ENCODE data around the gene FUT2. TPM values are rescaled to one million over a fixed set of nuclear protein-coding genes. Genes with fewer than 3 reads are reported as not detected.

FUT2 gene
- total and polyA plus RNA-seq, 2 donors (not counting 1 experiment from before 2014, with no cell fraction given): under 0.01 TPM; not detected in 1

GRCh38 chr19:48745208-48745995, 49.6 kb downstream of the FUT2 start:
- peak; percentile 52 to 56 for DNase-seq (ENCODE audit: low read depth in 2 of 2)
- H2AFZ ChIP-seq (ENCODE audit: low read length): no peak overlapping the region

DNA sequence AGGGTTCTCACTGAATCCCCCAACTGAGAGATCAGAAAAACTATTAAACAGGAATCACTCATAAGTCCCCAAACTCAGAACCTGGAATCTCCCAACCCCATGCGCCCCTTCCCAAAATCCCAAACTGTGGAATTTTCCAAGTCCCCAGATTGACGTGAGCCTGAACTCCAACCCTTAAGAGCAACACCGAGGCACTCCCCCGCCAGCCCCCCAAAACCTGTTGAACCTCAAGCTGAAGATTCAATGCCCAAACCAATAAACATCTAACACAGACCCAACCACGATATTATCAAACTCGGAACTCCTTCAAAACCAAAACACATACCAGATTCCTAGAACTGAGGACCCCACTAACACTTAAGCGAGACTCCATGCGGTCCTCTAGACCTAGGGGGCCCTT, 50.3 kb downstream of the FUT2 start:
- Histone ChIP-seq H3K27ac (ENCODE audit: insufficient read depth, low read length) (no peak overlapping the region), H3K4me2 (ENCODE audit: extremely low read depth, insufficient read depth, low read length) (no peak overlapping the region), H3K36me3 (ENCODE audit: control insufficient read depth, insufficient read depth, low read length) (no peaks in the 10 kb centered on the region), H3K9ac (ENCODE audit: insufficient read depth, low read length) (no peak overlapping the region), H3K4me1 (ENCODE audit: control insufficient read depth, extremely low read depth, insufficient read depth, low read length) (no peaks in the 10 kb centered on the region), H4K20me1 (ENCODE audit: control insufficient read depth, extremely low read depth, insufficient read depth, low read length) (no peaks in the 10 kb centered on the region), H3K79me2 (ENCODE audit: control insufficient read depth, insufficient read depth, low read length) (no peaks in the 10 kb centered on the region), H2AFZ (ENCODE audit: low read length) (peak overlapping the region; percentile 20), H3K27me3 (ENCODE audit: control insufficient read depth, insufficient read depth, low read length) (peaks cover 8% of the 10 kb centered on the region), H3K9me3 (ENCODE audit: control insufficient read depth, insufficient read depth, low read depth, low read length) (no peaks in the 10 kb centered on the region), H3K4me3 (replicated peaks in 1 of 4; ENCODE audit: control extremely low read depth in 1 of 4, insufficient read depth in 1 of 4, low read depth in 3 of 4, low read length in 4 of 4) (no peak overlapping the region)
- no peak for DNase-seq (ENCODE audit: low read depth in 2 of 2)
- TF ChIP-seq, protein P1, sequence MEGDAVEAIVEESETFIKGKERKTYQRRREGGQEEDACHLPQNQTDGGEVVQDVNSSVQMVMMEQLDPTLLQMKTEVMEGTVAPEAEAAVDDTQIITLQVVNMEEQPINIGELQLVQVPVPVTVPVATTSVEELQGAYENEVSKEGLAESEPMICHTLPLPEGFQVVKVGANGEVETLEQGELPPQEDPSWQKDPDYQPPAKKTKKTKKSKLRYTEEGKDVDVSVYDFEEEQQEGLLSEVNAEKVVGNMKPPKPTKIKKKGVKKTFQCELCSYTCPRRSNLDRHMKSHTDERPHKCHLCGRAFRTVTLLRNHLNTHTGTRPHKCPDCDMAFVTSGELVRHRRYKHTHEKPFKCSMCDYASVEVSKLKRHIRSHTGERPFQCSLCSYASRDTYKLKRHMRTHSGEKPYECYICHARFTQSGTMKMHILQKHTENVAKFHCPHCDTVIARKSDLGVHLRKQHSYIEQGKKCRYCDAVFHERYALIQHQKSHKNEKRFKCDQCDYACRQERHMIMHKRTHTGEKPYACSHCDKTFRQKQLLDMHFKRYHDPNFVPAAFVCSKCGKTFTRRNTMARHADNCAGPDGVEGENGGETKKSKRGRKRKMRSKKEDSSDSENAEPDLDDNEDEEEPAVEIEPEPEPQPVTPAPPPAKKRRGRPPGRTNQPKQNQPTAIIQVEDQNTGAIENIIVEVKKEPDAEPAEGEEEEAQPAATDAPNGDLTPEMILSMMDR (conservative IDR thresholded peaks at IDR 0.05 in 1 of 2, IDR thresholded peaks at IDR 0.05 in 1 of 2; ENCODE audit: low read depth in 1 of 2, low read length in 2 of 2): no peak
- TF ChIP-seq EZH2 (IDR thresholded peaks at IDR 0.05; ENCODE audit: low read length, missing control alignments): no peak

More at GRCh38 chr19:48745208-48745995, 49.6 kb downstream of the FUT2 start:
- no peak overlapping the region for H3K27ac ChIP-seq (ENCODE audit: insufficient read depth, low read length)
- no peak overlapping the region for H3K4me3 ChIP-seq (replicated peaks in 1 of 4; ENCODE audit: control extremely low read depth in 1 of 4, insufficient read depth in 1 of 4, low read depth in 3 of 4, low read length in 4 of 4)
- no peak overlapping the region for H3K9ac ChIP-seq (ENCODE audit: insufficient read depth, low read length)
- H3K4me2 ChIP-seq (ENCODE audit: extremely low read depth, insufficient read depth, low read length): no peak overlapping the region
- no peaks in the 10 kb centered on the region for H3K36me3 ChIP-seq (ENCODE audit: control insufficient read depth, insufficient read depth, low read length)
- H3K27me3 ChIP-seq (ENCODE audit: control insufficient read depth, insufficient read depth, low read length): peaks cover 4% of the 10 kb centered on the region
- TF ChIP-seq, protein P1 (conservative IDR thresholded peaks at IDR 0.05 in 1 of 2, IDR thresholded peaks at IDR 0.05 in 1 of 2; ENCODE audit: low read depth in 1 of 2, low read length in 2 of 2): no peak
- no peak for TF ChIP-seq EZH2 (IDR thresholded peaks at IDR 0.05; ENCODE audit: low read length, missing control alignments)
- H3K4me1 ChIP-seq (ENCODE audit: control insufficient read depth, extremely low read depth, insufficient read depth, low read length): no peaks in the 10 kb centered on the region
- no peaks in the 10 kb centered on the region for H4K20me1 ChIP-seq (ENCODE audit: control insufficient read depth, extremely low read depth, insufficient read depth, low read length)
- H3K79me2 ChIP-seq (ENCODE audit: control insufficient read depth, insufficient read depth, low read length): no peaks in the 10 kb centered on the region
- H3K9me3 ChIP-seq (ENCODE audit: control insufficient read depth, insufficient read depth, low read depth, low read length): no peaks in the 10 kb centered on the region

GRCh38 chr19:48746738-48747575, 51.2 kb downstream of the FUT2 start, which contains the start of gene IZUMO1:
Gene IZUMO1, minus strand, starts transcription at chr19:48746909. Its CDS starts 1,050 bp downstream, at chr19:48745859.
- peak within 1 kb of the TSS; percentile 56 for H3K27ac ChIP-seq (ENCODE audit: insufficient read depth, low read length)
- H3K4me3 ChIP-seq (replicated peaks in 1 of 4; ENCODE audit: control extremely low read depth in 1 of 4, insufficient read depth in 1 of 4, low read depth in 3 of 4, low read length in 4 of 4): peak within 1 kb of the TSS; percentile 14 to 70 (median 50)
- peak within 1 kb of the TSS; percentile 83 for H2AFZ ChIP-seq (ENCODE audit: low read length)
- no peaks in the 10 kb centered on the region for H3K36me3 ChIP-seq (ENCODE audit: control insufficient read depth, insufficient read depth, low read length)
- no peak for TF ChIP-seq EZH2 (IDR thresholded peaks at IDR 0.05; ENCODE audit: low read length, missing control alignments)
- TF ChIP-seq, protein P1 (conservative IDR thresholded peaks at IDR 0.05 in 1 of 2, IDR thresholded peaks at IDR 0.05 in 1 of 2; ENCODE audit: low read depth in 1 of 2, low read length in 2 of 2): no peak
- H3K9ac ChIP-seq (ENCODE audit: insufficient read depth, low read length): peak within 1 kb of the TSS; percentile 48
- H3K79me2 ChIP-seq (ENCODE audit: control insufficient read depth, insufficient read depth, low read length): no peaks in the 10 kb centered on the region
- peak; percentile 87 to 90 for DNase-seq (ENCODE audit: low read depth in 2 of 2)
- H3K27me3 ChIP-seq (ENCODE audit: control insufficient read depth, insufficient read depth, low read length): peaks cover 12% of the 10 kb centered on the region
- H4K20me1 ChIP-seq (ENCODE audit: control insufficient read depth, extremely low read depth, insufficient read depth, low read length): no peaks in the 10 kb centered on the region
- no peaks in the 10 kb centered on the region for H3K4me1 ChIP-seq (ENCODE audit: control insufficient read depth, extremely low read depth, insufficient read depth, low read length)
- H3K4me2 ChIP-seq (ENCODE audit: extremely low read depth, insufficient read depth, low read length): peak within 1 kb of the TSS; percentile 69
- H3K9me3 ChIP-seq (ENCODE audit: control insufficient read depth, insufficient read depth, low read depth, low read length): no peaks in the 10 kb centered on the region
